Measurements from ENCODE around the gene ACP5. TPM values are rescaled to one million over a fixed set of nuclear protein-coding genes. Genes with fewer than 3 reads are reported as not detected.

ACP5 gene
- total and polyA plus RNA-seq, 10 of the 15 experiments (the other 5 are each of a cell fraction or from before 2014, with no cell fraction given), result 1.0 to 73.4 (median 36.8) TPM

DNA sequence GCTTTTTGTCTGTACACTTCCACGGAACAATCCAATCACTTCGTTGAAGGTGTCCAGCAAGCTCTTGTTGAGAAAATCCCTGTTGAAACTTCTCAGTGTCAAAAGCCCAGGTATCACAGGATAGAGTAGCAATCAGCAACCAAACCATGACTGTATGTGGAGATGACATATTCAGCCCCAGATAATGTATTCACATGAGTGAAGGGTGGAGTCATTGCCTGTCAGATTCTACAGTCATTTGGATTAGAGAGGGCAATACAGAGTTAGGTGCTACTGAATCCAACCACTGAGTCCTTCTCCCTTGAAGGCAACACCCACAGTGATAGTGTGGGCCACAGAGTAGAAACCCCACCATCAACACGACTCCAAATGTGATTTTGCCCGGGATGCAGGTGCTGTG is 43.1 kb upstream of the ACP5 start:
- Histone ChIP-seq H3K4me3 (no peak overlapping the region), H4K20me1 (ENCODE audit: control insufficient read depth, insufficient read depth) (no peaks in the 10 kb centered on the region), H3K27me3 (replicated peaks in 1 of 2; ENCODE audit: control insufficient read depth in 2 of 2, insufficient read depth in 2 of 2, low read length in 1 of 2) (no peaks in the 10 kb centered on the region; a peak in 1 of 4 replicates), H3K79me2 (ENCODE audit: control insufficient read depth, insufficient read depth, low read length) (no peaks in the 10 kb centered on the region), H3K9me3 (replicated peaks; ENCODE audit: control insufficient read depth, insufficient read depth, low read length) (peaks cover 25% of the 10 kb centered on the region), H3K27ac (ENCODE audit: control insufficient read depth, insufficient read depth) (no peak overlapping the region), H3K9ac (ENCODE audit: control insufficient read depth, insufficient read depth, low read length) (no peak overlapping the region), H2AFZ (ENCODE audit: control insufficient read depth, low read depth, low read length) (no peak overlapping the region), H3K4me2 (ENCODE audit: control insufficient read depth, insufficient read depth) (no peak overlapping the region), H3K4me1 (ENCODE audit: control insufficient read depth, insufficient read depth, low read length) (no peaks in the 10 kb centered on the region), H3K36me3 (ENCODE audit: control insufficient read depth in 2 of 2, insufficient read depth in 2 of 2, low read length in 1 of 2) (peaks cover 4 to 24% of the 10 kb centered on the region in 2 experiments)
- ChIA-PET POLR2A (no interaction called here), SMC1A (ENCODE audit: uncharacterized antibody, unreplicated experiment) (no interaction called here), RAD21 (ENCODE audit: unreplicated experiment) (no interaction called here), CTCF (no interaction called here)
- DNase-seq (ENCODE audit: low read depth, low spot score) (no peak), ATAC-seq (no peak), FAIRE-seq (no peak)
- BruUV-seq (replicated peaks), result no TSS peak
- intact Hi-C loops (cut with micrococcal nuclease; ENCODE audit: unreplicated experiment) (no loop called here), in situ Hi-C loops (cut with MboI) (no loop called here)
- 70% methylated on average over 4 of the region's 4 CpGs for WGBS (ENCODE audit: insufficient coverage, insufficient replicate concordance, low lambda C conversion rate, missing lambda C conversion rate)
- TF ChIP-seq DPF2 (IDR thresholded peaks at IDR 0.05) (no peak), JUND (IDR thresholded peaks at IDR 0.05; ENCODE audit: low read depth, low read length) (no peak), MEF2A (IDR thresholded peaks at IDR 0.05; ENCODE audit: insufficient read depth, low read depth, low read length) (no peak), TCF7 (IDR thresholded peaks at IDR 0.05; ENCODE audit: borderline replicate concordance) (no peak), CHD2 (IDR thresholded peaks at IDR 0.05; ENCODE audit: borderline replicate concordance, low read depth, low read length) (no peak), BMI1 (IDR thresholded peaks at IDR 0.05; ENCODE audit: borderline replicate concordance) (no peak), LARP7 (IDR thresholded peaks at IDR 0.05) (no peak), EED (IDR thresholded peaks at IDR 0.05; ENCODE audit: low read depth) (no peak), TBL1XR1 (IDR thresholded peaks at IDR 0.05; ENCODE audit: low read depth, low read length) (no peak)
- TF ChIP-seq, protein P1, sequence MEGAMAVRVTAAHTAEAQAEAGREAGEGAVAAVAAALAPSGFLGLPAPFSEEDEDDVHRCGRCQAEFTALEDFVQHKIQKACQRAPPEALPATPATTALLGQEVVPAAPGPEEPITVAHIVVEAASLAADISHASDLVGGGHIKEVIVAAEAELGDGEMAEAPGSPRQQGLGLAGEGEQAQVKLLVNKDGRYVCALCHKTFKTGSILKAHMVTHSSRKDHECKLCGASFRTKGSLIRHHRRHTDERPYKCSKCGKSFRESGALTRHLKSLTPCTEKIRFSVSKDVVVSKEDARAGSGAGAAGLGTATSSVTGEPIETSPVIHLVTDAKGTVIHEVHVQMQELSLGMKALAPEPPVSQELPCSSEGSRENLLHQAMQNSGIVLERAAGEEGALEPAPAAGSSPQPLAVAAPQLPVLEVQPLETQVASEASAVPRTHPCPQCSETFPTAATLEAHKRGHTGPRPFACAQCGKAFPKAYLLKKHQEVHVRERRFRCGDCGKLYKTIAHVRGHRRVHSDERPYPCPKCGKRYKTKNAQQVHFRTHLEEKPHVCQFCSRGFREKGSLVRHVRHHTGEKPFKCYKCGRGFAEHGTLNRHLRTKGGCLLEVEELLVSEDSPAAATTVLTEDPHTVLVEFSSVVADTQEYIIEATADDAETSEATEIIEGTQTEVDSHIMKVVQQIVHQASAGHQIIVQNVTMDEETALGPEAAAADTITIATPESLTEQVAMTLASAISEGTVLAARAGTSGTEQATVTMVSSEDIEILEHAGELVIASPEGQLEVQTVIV (IDR thresholded peaks at IDR 0.05; ENCODE audit: borderline replicate concordance, partially characterized antibody), result no peak
- TF ChIP-seq, protein P2, sequence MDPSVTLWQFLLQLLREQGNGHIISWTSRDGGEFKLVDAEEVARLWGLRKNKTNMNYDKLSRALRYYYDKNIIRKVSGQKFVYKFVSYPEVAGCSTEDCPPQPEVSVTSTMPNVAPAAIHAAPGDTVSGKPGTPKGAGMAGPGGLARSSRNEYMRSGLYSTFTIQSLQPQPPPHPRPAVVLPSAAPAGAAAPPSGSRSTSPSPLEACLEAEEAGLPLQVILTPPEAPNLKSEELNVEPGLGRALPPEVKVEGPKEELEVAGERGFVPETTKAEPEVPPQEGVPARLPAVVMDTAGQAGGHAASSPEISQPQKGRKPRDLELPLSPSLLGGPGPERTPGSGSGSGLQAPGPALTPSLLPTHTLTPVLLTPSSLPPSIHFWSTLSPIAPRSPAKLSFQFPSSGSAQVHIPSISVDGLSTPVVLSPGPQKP (IDR thresholded peaks at IDR 0.05; ENCODE audit: low read depth, low read length), result no peak
